ENCODE results near the gene PRUNE2. TPM values are rescaled to one million over a fixed set of nuclear protein-coding genes. Genes with fewer than 3 reads are reported as not detected.

Gene PRUNE2
- total and polyA plus RNA-seq, 2 of the 8 experiments (the other 6 are each of a cell fraction or from before 2014, with no cell fraction given) = 5.5 to 13.3 TPM

GRCh38 chr9:76567086-76567485, 338.8 kb downstream of the PRUNE2 start:
- H2AK5ac ChIP-seq (ENCODE audit: low read depth, low read length) = no peak overlapping the region
- CTCF ChIA-PET (ENCODE audit: partially characterized antibody) = interaction anchor here (0.6 kb wide), 1 partner anchor 67 kb away, joined by 3 read pairs; no protein-coding TSS in a partner anchor
- 0 out of 4 replicates have a peak, but pooled peaks cover 0 to 4% of the 10 kb centered on the region in 2 experiments for H3K9me3 ChIP-seq (ENCODE audit: insufficient read depth in 2 of 2, low read depth in 1 of 2, low read length in 1 of 2)
- H2AFZ ChIP-seq (ENCODE audit: low read length) = no peak overlapping the region
- H3K23ac ChIP-seq (ENCODE audit: insufficient read length) = no peak overlapping the region
- H3K23me2 ChIP-seq (ENCODE audit: low read depth, low read length) = no peaks in the 10 kb centered on the region
- H4K91ac ChIP-seq (replicated peaks; ENCODE audit: insufficient read length, low read length) = no peak overlapping the region
- H3K4ac ChIP-seq (replicated peaks; ENCODE audit: insufficient read length, low read depth, low read length) = no peak overlapping the region
- no peak overlapping the region for H4K8ac ChIP-seq (ENCODE audit: extremely low read depth, insufficient read depth, low read length)
- no peak overlapping the region for H2BK120ac ChIP-seq (replicated peaks; ENCODE audit: low read depth, low read length)
- H2BK12ac ChIP-seq (ENCODE audit: low read depth, low read length) = no peak overlapping the region
- no peaks in the 10 kb centered on the region for H3K79me2 ChIP-seq (ENCODE audit: control insufficient read depth in 1 of 2, insufficient read depth in 2 of 2, low read length in 2 of 2)
- no peak overlapping the region for H3K18ac ChIP-seq (ENCODE audit: extremely low read depth, low read length)
- H3K27me3 ChIP-seq (replicated peaks in 1 of 4; ENCODE audit: control insufficient read depth in 3 of 4, extremely low read depth in 1 of 4, insufficient read depth in 3 of 4, low read length in 3 of 4) = no peaks in the 10 kb centered on the region
- H3K27ac ChIP-seq (ENCODE audit: low read depth, low read length) = no peak overlapping the region
- POLR2A ChIA-PET (ENCODE audit: partially characterized antibody) = no interaction called here
- WGBS, 2 experiments (ENCODE audit: extremely low coverage in 1 of 2, insufficient coverage in 1 of 2, insufficient read length in 1 of 2, insufficient replicate concordance in 2 of 2, low coverage in 1 of 2, low lambda C conversion rate in 2 of 2, missing lambda C conversion rate in 1 of 2) = 95% methylated on average over 2 of the region's 2 CpGs; no CpG with 5 or more reads in 1 of the 2 experiments
- no peaks in the 10 kb centered on the region for H3K4me1 ChIP-seq (replicated peaks in 1 of 4; ENCODE audit: control insufficient read depth in 3 of 4, insufficient read depth in 4 of 4, low read length in 3 of 4)
- H2BK20ac ChIP-seq (ENCODE audit: low read length) = no peak overlapping the region
- FAIRE-seq (no peak), DNase-seq (ENCODE audit: low read depth in 1 of 2, low spot score in 2 of 2) (no peak)
- no peak overlapping the region for H3K14ac ChIP-seq (ENCODE audit: insufficient read length)
- H2BK5ac ChIP-seq (ENCODE audit: low read depth, low read length) = no peak overlapping the region
- H3K4me2 ChIP-seq (ENCODE audit: insufficient read depth in 1 of 2, low read depth in 2 of 2, low read length in 2 of 2) = no peak overlapping the region
- H3K56ac ChIP-seq (replicated peaks; ENCODE audit: insufficient read length, low read depth, low read length) = no peak overlapping the region
- H2BK15ac ChIP-seq (ENCODE audit: low read length) = no peak overlapping the region
- H3K4me3 ChIP-seq (ENCODE audit: extremely low read depth in 1 of 4, insufficient read depth in 2 of 4, low read depth in 3 of 4, low read length in 4 of 4) = no peak overlapping the region
- no peaks in the 10 kb centered on the region for H3K36me3 ChIP-seq (ENCODE audit: control insufficient read depth in 2 of 4, insufficient read depth in 4 of 4, low read length in 3 of 4)
- H4K5ac ChIP-seq (ENCODE audit: insufficient read length, low read depth, low read length) = no peak overlapping the region
- no peaks in the 10 kb centered on the region for H3K79me1 ChIP-seq (ENCODE audit: low read depth, low read length)
- no peaks in the 10 kb centered on the region for H4K20me1 ChIP-seq (replicated peaks in 1 of 2; ENCODE audit: control insufficient read depth in 1 of 2, insufficient read depth in 2 of 2, low read length in 2 of 2)
- no peak overlapping the region for H3K9ac ChIP-seq (replicated peaks in 1 of 4; ENCODE audit: extremely low read depth in 1 of 4, low read depth in 3 of 4, low read length in 3 of 4)
- TF ChIP-seq CBX5 (IDR thresholded peaks at IDR 0.05; ENCODE audit: low read depth, low read length) (no peak), KDM5A (IDR thresholded peaks at IDR 0.05; ENCODE audit: low read length) (no peak), SRF (IDR thresholded peaks at IDR 0.05; ENCODE audit: low read depth, low read length) (no peak), CHD1 (IDR thresholded peaks at IDR 0.05; ENCODE audit: low read depth, low read length) (no peak), HDAC6 (IDR thresholded peaks at IDR 0.05; ENCODE audit: low read depth, low read length) (no peak), CHD2 (IDR thresholded peaks at IDR 0.05; ENCODE audit: low read length) (no peak), EP300 (IDR thresholded peaks at IDR 0.05; ENCODE audit: borderline replicate concordance in 1 of 2, low read depth in 2 of 2, low read length in 2 of 2) (no peak), SIN3A (conservative IDR thresholded peaks at IDR 0.05 in 1 of 2, IDR thresholded peaks at IDR 0.05 in 1 of 2; ENCODE audit: low read depth in 1 of 2, low read length in 2 of 2) (no peak), EZH2 (IDR thresholded peaks at IDR 0.05; ENCODE audit: low read depth, low read length, severe bottlenecking) (no peak), TAF7 (optimal IDR thresholded peaks at IDR 0.05; ENCODE audit: borderline replicate concordance, low read depth, low read length) (no peak), NANOG (IDR thresholded peaks at IDR 0.05; ENCODE audit: insufficient read depth, low read depth, low read length, poor library complexity, severe bottlenecking) (no peak), TBP (IDR thresholded peaks at IDR 0.05; ENCODE audit: low read depth, low read length) (no peak), USF2 (IDR thresholded peaks at IDR 0.05; ENCODE audit: low read length) (no peak)

Measured in H1 (cell line).